Subcutaneous adipose tissue (tissue), 4 donors: Measurements from ENCODE around the gene KPNA4. TPM values are rescaled to one million over a fixed set of nuclear protein-coding genes. Genes with fewer than 3 reads are reported as not detected.

Experiments
- small RNA-seq: library from RNA; depleted of rRNA; stranded (forward); fragments of <200 nt; gene quantifications from one replicate; pipeline ENCODE3, GENCODE V24; 2016
- total RNA-seq, 4 donors: library from RNA; depleted of rRNA; stranded (reverse); fragments of >200 nt; gene quantifications; one replicate each; pipeline ENCODE4 v1.1.0, GENCODE V29; 2016
- TF ChIP-seq, protein P1 (sequence below): fragments of 450-650 bp; IDR thresholded peaks from one replicate; pipeline ENCODE4 v1.5.1; 2016; ENCODE audit warnings: low read depth, mild to moderate bottlenecking, control low read depth, antibody characterized with exemption, moderate library complexity

The KPNA4 gene
- total RNA-seq, 4 donors from 2014 or later, result 31.1 to 70.3 (median 39.8) TPM

GRCh38 chr3:160446522-160447056, 118.8 kb downstream of the KPNA4 start:
- TF ChIP-seq, protein P1, sequence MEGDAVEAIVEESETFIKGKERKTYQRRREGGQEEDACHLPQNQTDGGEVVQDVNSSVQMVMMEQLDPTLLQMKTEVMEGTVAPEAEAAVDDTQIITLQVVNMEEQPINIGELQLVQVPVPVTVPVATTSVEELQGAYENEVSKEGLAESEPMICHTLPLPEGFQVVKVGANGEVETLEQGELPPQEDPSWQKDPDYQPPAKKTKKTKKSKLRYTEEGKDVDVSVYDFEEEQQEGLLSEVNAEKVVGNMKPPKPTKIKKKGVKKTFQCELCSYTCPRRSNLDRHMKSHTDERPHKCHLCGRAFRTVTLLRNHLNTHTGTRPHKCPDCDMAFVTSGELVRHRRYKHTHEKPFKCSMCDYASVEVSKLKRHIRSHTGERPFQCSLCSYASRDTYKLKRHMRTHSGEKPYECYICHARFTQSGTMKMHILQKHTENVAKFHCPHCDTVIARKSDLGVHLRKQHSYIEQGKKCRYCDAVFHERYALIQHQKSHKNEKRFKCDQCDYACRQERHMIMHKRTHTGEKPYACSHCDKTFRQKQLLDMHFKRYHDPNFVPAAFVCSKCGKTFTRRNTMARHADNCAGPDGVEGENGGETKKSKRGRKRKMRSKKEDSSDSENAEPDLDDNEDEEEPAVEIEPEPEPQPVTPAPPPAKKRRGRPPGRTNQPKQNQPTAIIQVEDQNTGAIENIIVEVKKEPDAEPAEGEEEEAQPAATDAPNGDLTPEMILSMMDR, result no peak

DNA sequence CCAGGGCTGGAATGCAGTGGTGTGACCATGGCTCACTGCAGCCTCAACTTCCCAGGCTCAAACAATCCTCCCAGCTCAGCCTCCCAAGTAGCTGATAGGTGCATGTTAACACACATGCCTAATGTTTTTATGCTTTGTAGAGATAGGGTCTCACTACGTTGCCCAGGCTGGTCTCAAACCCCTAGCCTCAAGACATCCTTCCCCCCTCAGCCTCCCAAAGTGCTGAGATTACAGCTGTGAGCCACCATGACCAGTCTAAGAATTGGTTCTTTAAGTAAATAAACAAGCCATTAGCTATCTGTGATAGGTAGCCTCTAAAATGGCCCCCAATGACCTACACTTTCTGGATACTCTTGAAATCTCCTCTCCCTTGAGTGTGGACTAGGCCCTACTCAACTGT, 119.5 kb downstream of the KPNA4 start:
- TF ChIP-seq, protein P1, result no peak

Small RNAs within 50 kb of the gene (small RNA-seq; reads per million reads assigned to genes)
- gene RNU7-136P, result not detected

Other genes starting within 250 kb of the KPNA4 start
- gene IFT80, start 166.3 kb downstream of the KPNA4 start, total RNA-seq, result 10 to 100 TPM; 17.1 to 24.2 (median 22.6) TPM
- 10 to 100 TPM; 19.1 to 39.4 (median 35.6) TPM for gene SMC4, start 165.9 kb downstream of the KPNA4 start, total RNA-seq
- 1 to 10 TPM in 3 of 4 donors, under 1 TPM in 1; 0.57 to 2.5 (median 2.3) TPM for gene TRIM59, start 115.8 kb downstream of the KPNA4 start, total RNA-seq
- 1 to 10 TPM in 1 of 4 donors, not detected in 3; 1.5 TPM for gene ARL14, start 111.6 kb upstream of the KPNA4 start, total RNA-seq
- gene PPM1L, start 190.7 kb upstream of the KPNA4 start, total RNA-seq, result 100 to 1,000 TPM in 1 of 4 donors, 10 to 100 TPM in 3; 41.1 to 101 (median 52.8) TPM